KOPT-K1 (cell line): ENCODE measurements around the gene SFXN3.

Experiments used
- H3K27ac ChIP-seq: fragments of 200-600 bp; sonication (generic); 2 replicates; pipeline ENCODE4 v1.5.1; 2016; ENCODE audit warnings: antibody characterized with exemption, mild to moderate bottlenecking, low read depth, low read length; ENCODE audit not compliant: poor library complexity, severe bottlenecking
- H3K36me3 ChIP-seq: fragments of 200-600 bp; sonication (generic); 2 replicates; pipeline ENCODE4 v1.5.1; 2017; ENCODE audit warnings: antibody characterized with exemption, mild to moderate bottlenecking, low read length, moderate library complexity; ENCODE audit not compliant: insufficient read depth
- H3K9me3 ChIP-seq: fragments of 200-600 bp; sonication (generic); 2 replicates; pipeline ENCODE4 v1.5.1; 2017; ENCODE audit warnings: antibody characterized with exemption, low read length, mild to moderate bottlenecking; ENCODE audit not compliant: insufficient read depth, poor library complexity, severe bottlenecking

The SFXN3 gene

GRCh38 chr10:101050208-101051069 is 19.4 kb downstream of the SFXN3 start:
- H3K27ac ChIP-seq: no peak overlapping the region
- no peaks in the 10 kb centered on the region for H3K9me3 ChIP-seq
- peaks cover 11% of the 10 kb centered on the region for H3K36me3 ChIP-seq

DNA sequence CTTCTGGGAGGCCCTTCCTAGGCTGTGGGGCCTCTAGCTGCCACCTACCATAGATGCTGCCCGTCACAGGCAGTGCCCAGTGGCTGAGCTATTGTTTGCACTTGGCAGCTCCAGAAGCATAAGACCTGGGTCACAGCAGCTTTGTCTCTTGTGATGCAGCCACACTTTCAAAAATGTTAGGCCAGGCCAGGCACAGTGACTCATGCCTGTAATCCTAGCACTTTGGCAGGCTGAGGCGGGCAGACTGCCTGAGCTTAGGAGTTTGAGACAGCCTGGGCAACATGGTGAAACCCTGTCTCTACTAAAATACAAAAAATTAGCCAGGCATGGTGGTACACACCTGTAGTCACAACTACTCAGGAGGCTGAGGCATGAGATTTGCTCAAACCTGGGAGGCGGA is 21.3 kb downstream of the SFXN3 start:
- Histone ChIP-seq H3K27ac (no peak overlapping the region), H3K9me3 (no peaks in the 10 kb centered on the region), H3K36me3 (peaks cover 29% of the 10 kb centered on the region)

DNA sequence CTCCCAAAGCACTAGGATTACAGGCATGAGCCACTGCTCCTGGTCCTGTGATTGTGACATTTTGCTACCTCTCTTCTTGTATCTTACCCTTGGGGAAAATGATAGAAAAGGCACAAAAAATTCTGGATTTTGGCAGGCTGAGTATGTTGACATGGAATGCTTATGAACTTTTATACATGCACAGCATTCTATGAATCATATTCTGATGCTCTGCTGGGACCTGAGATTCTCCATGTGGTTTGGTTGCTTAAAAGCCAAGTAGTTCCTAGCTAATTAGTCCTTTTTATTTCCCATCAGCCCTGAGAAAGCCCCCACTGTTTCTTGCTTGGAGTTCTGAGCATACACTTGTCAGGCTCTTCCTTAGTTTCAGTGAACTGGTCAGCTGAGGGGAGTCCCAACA is 22.5 kb downstream of the SFXN3 start:
- no peak overlapping the region for H3K27ac ChIP-seq
- H3K36me3 ChIP-seq: peaks cover 37% of the 10 kb centered on the region
- H3K9me3 ChIP-seq: no peaks in the 10 kb centered on the region

GRCh38 chr10:101054351-101054750 is 23.3 kb downstream of the SFXN3 start:
- Histone ChIP-seq H3K9me3 (no peaks in the 10 kb centered on the region), H3K36me3 (peaks cover 37% of the 10 kb centered on the region), H3K27ac (no peak overlapping the region)

DNA sequence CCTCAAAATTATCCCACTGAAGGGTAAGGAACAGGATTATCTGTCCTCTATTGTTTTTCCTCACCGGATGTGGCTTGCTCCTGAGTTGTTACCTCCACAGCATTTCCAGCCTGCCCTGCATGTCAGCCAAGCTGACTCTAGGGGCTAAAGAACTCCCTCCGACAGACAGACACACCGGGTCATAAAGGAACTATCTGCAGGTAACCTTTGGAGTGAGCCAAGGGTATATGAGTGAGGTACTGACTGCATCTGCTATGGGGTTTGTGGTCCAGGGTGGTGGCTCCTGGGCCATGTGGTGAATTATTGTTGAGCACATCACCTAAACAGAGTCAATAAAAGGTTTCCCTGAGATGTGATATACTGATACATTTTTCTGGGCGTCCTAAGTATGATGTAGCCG is 23.8 kb downstream of the SFXN3 start:
- no peaks in the 10 kb centered on the region for H3K9me3 ChIP-seq
- H3K36me3 ChIP-seq: peaks cover 37% of the 10 kb centered on the region
- no peak overlapping the region for H3K27ac ChIP-seq

DNA sequence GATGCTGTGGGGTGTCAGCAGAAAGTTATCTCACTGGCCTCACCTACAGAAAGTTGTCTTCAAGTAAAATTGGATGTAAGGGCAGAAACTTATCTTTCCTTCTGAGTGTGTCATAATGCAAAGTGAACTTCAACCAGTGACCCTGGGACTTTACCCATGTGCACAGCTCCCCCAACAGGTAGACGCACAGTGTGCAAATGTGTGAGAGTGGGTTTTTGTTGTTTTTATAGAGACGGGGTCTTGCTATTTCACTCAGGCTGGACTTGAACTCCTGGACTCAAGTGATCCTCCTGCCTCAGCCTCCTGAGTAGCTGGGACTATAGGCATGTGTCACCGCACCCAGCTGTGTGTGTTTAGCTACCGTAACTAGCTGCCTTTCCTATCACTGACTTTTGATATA is 24.4 kb downstream of the SFXN3 start:
- peaks cover 37% of the 10 kb centered on the region for H3K36me3 ChIP-seq
- no peak overlapping the region for H3K27ac ChIP-seq
- no peaks in the 10 kb centered on the region for H3K9me3 ChIP-seq

DNA sequence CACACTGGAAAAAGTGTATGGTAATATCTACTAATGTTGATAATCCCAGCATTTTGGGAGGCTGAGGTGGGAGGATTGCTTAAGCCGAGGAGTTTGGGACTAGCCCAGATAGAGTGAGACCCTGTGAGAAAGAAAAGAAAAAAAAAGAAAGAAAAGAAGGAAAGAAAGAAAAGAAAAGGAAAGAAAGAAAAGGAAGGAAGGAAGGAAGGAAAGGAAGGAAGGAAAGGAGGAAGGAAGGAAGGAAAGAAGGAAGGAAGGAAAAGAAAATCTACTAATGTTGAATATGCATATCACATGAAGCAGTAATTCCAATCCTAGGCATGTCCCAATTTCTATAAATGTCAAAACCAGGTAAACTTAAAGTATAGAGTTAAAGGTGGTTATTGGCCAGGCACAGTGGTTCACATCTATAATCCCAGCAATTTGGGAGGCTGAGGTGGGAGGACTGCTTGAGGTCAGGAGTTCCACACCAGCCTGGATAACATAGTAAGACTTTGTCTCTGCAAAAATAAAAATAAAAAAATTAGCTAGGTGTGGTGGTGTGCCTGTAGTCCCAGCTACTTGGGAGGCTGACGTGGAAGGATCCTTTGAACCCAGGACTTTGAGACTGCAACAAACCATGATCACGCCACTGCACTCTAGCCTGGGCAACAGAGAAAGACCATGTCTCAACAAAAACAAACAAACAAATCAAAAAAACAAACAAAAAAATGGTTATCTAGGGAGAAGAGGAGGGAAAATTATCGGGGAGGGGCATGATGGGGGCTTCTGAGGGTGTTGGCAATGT is 25.5 kb downstream of the SFXN3 start:
- H3K36me3 ChIP-seq: peaks cover 37% of the 10 kb centered on the region
- H3K9me3 ChIP-seq: no peaks in the 10 kb centered on the region
- H3K27ac ChIP-seq: no peak overlapping the region

DNA sequence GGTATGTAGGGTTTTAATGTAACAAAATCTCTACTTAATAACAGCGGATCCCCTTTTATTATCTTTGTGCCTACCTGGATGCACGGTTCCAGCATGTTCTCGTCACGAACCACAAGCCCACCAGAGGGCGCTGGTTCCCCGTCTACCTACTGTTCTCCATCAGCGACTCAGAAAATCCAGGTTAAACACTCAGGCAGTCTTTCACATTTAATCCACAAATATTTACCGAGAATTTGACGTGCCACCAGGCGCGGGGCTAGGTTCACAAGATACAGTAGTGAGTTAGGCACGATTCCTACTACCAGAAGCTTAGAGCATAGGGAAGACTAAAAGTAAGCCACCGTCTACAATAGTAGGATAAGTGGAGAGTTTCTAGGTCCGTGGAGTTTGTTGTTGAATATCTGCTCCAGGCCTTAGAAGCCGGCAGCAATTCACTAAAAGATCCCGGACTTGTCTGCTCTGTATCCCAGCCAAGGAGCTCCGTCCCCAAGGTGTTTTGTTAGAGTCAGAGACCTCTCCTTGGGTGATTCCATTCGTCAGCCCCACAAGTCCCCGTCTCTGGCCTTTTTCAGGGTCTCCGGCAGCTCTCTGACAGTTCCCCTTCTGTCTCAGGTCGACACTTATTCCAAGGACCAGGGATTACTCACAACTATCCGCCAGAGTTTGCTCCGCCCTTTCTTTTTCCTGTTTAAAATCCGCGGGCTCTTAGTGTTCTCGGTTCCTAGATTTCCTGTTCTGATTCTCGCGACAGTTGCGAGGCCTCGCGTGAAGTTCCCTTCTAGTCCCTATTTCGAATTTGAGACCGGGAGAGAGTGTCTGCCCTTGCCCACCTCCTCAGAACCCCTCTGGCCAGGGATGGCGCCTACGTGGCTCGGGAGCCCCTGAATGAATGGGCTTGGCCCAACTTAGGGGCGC is 29.3 kb downstream of the SFXN3 start:
- Histone ChIP-seq H3K27ac (peak overlapping the region; percentile 99), H3K9me3 (no peaks in the 10 kb centered on the region), H3K36me3 (peaks cover 28% of the 10 kb centered on the region)

DNA sequence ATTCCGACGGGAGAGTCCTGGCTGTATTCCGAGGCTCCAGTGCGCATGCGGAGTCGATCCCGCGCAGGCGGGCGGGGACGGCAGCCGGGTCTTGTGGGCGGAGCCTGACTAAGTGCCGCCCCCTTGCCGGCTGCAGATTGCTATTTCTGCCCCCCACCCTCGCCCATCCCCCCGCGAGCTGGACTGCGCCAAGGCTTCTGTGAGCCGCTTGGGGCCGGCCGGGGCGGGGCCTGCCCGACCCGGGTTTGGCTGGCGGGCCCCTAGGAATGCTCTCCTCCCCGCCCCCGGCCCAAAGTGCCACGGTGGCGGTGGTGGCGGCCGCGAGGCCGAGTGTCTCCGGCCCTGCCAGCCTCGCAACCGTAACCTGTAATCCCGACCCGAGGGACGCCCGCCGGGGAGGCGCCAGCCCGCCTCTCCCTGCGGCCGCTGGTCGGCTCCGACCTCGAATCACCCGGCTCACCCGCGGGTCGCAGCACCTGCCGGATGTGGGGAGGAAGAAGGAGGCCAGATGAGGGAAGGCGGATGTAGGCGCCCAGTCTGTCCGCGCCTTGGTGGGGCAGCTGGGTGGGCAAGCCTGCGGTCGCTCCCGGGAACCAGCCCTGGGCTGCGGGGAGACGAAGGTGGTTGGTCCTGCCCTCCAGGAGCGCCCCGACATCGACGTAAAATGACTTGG is 30.1 kb downstream of the SFXN3 start:
- Histone ChIP-seq H3K27ac (peak overlapping the region; percentile 99), H3K9me3 (no peaks in the 10 kb centered on the region), H3K36me3 (peaks cover 20% of the 10 kb centered on the region)

DNA sequence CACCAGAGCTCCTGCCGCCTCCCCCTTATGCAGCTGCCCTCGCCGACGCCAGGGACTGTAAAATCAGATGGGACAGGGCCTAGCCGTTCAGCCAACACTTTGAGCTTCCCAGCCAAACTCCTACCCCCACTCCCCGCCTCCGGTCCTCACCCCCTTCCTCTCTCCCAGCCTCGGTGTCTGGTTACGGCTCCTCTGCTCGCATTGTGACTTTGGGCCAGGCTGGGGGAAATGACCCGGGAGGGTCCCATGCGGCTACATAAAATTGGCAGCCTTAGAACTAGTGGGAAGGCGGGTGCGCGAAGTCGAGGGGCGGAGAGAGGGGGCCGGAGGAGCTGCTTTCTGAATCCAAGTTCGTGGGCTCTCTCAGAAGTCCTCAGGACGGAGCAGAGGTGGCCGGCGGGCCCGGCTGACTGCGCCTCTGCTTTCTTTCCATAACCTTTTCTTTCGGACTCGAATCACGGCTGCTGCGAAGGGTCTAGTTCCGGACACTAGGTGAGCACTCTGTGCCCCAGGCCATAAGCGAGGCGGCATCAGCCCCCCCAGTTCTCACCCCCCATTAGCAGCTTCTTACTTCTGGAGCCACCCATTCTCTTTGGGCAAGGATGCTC is 30.7 kb downstream of the SFXN3 start, which contains the start of gene KAZALD1:
Gene KAZALD1, plus strand, starts transcription at position 366 of the 608 bp plus-strand sequence. CDS start 604 bp downstream, outside the sequence.
- no peaks in the 10 kb centered on the region for H3K9me3 ChIP-seq
- H3K36me3 ChIP-seq: peaks cover 14% of the 10 kb centered on the region
- H3K27ac ChIP-seq: peak within 1 kb of the TSS; percentile 99

GRCh38 chr10:101062232-101063049 is 31.4 kb downstream of the SFXN3 start:
- Histone ChIP-seq H3K9me3 (no peaks in the 10 kb centered on the region), H3K27ac (no peak overlapping the region), H3K36me3 (peaks cover 6% of the 10 kb centered on the region)

GRCh38 chr10:101063050-101063525 is 32.1 kb downstream of the SFXN3 start:
- Histone ChIP-seq H3K9me3 (no peaks in the 10 kb centered on the region), H3K36me3 (no peaks in the 10 kb centered on the region; the same call in 1 of the 2 replicates), H3K27ac (no peak overlapping the region)
